ENCODE measurements around the gene PTGER2. TPM values are rescaled to one million over a fixed set of nuclear protein-coding genes. Genes with fewer than 3 reads are reported as not detected.

PTGER2 gene
- total and polyA plus RNA-seq, 3 experiments from 2014 or later: 34.4 to 289 (median 35.6) TPM

- DNase-seq: peak in 3 of 5 donors; percentile 7 to 72 (median 46)
- Mint-ChIP-seq H3K36me3 (peaks cover 0 to 10% (median 0%) of the 10 kb centered on the region in 3 donors), H3K9me3 (no peaks in the 10 kb centered on the region), H3K4me3 (peak overlapping the region; percentile 70 to 89 (median 84)), H3K27ac (peak overlapping the region; percentile 79 to 99 (median 90)), H3K4me1 (peaks cover 74 to 88% (median 81%) of the 10 kb centered on the region in 3 donors), H3K27me3 (no peaks in the 10 kb centered on the region)
- Histone ChIP-seq H3K9me3 (ENCODE audit: low read length) (no peaks in the 10 kb centered on the region), H3K36me3 (ENCODE audit: insufficient read depth, low read length) (no peaks in the 10 kb centered on the region), H3K4me3 (ENCODE audit: low read length) (peak overlapping the region; percentile 19), H3K27ac (ENCODE audit: low read depth, low read length) (no peak overlapping the region), H3K27me3 (ENCODE audit: insufficient read depth, low read length, poor library complexity, severe bottlenecking) (no peaks in the 10 kb centered on the region), H3K4me1 (ENCODE audit: insufficient read depth, low read length) (peaks cover 64% of the 10 kb centered on the region)
- ChIA-PET CTCF (interaction anchor here (2.2 kb wide), 1 partner anchor 34 kb away, joined by 8 read pairs; no protein-coding TSS in a partner anchor), POLR2A (interaction anchor here (2.7 kb wide), 1 partner anchor 38 kb away, joined by 8 read pairs; the partner anchor contains the start of gene PTGER2)
Observed at GRCh38 chr14:52352061-52352491, 38.0 kb downstream of the PTGER2 start.

GRCh38 chr14:52352569-52352968, 38.5 kb downstream of the PTGER2 start:
- Mint-ChIP-seq H3K36me3 (peaks cover 0 to 10% (median 0%) of the 10 kb centered on the region in 3 donors), H3K27me3 (no peaks in the 10 kb centered on the region), H3K4me3 (peak overlapping the region; percentile 70 to 89 (median 84)), H3K27ac (peak overlapping the region in 7 of 8 donors; percentile 79 to 99 (median 91)), H3K4me1 (peaks cover 73 to 83% (median 79%) of the 10 kb centered on the region in 3 donors), H3K9me3 (no peaks in the 10 kb centered on the region)
- Histone ChIP-seq H3K27me3 (ENCODE audit: insufficient read depth, low read length, poor library complexity, severe bottlenecking) (no peaks in the 10 kb centered on the region), H3K36me3 (ENCODE audit: insufficient read depth, low read length) (no peaks in the 10 kb centered on the region), H3K9me3 (ENCODE audit: low read length) (no peaks in the 10 kb centered on the region), H3K4me1 (ENCODE audit: insufficient read depth, low read length) (peaks cover 64% of the 10 kb centered on the region), H3K27ac (ENCODE audit: low read depth, low read length) (no peak overlapping the region), H3K4me3 (ENCODE audit: low read length) (peak overlapping the region; percentile 2)
- POLR2A ChIA-PET: interaction anchor here (1.0 to 2.7 kb wide), 2 partner anchors 33 to 38 kb away, joined by 3 to 8 read pairs; partner anchors contain the start of gene PTGER2
- DNase-seq: no peak
- CTCF ChIA-PET: no interaction called here

- Mint-ChIP-seq H3K27me3 (no peaks in the 10 kb centered on the region), H3K4me3 (peak overlapping the region in 2 of 7 donors; percentile 2 to 9), H3K9me3 (no peaks in the 10 kb centered on the region), H3K27ac (peak overlapping the region in 5 of 8 donors; percentile 47 to 91 (median 72)), H3K4me1 (peaks cover 67 to 70% (median 68%) of the 10 kb centered on the region in 3 donors), H3K36me3 (peaks cover 0 to 10% (median 0%) of the 10 kb centered on the region in 3 donors)
- Histone ChIP-seq H3K27me3 (ENCODE audit: insufficient read depth, low read length, poor library complexity, severe bottlenecking) (no peaks in the 10 kb centered on the region), H3K9me3 (ENCODE audit: low read length) (no peaks in the 10 kb centered on the region), H3K27ac (ENCODE audit: low read depth, low read length) (no peak overlapping the region), H3K4me1 (ENCODE audit: insufficient read depth, low read length) (peaks cover 64% of the 10 kb centered on the region), H3K36me3 (ENCODE audit: insufficient read depth, low read length) (no peaks in the 10 kb centered on the region), H3K4me3 (ENCODE audit: low read length) (no peak overlapping the region)
- ChIA-PET CTCF (no interaction called here), POLR2A (no interaction called here)
- no peak for DNase-seq
Observed at GRCh38 chr14:52354242-52354641, 40.1 kb downstream of the PTGER2 start.

GRCh38 chr14:52355016-52355431, 40.9 kb downstream of the PTGER2 start:
- H3K9me3 ChIP-seq (ENCODE audit: low read length): no peaks in the 10 kb centered on the region
- Mint-ChIP-seq H3K27me3 (no peaks in the 10 kb centered on the region), H3K4me3 (peak overlapping the region in 3 of 7 donors; percentile 4 to 57 (median 32)), H3K4me1 (peaks cover 61 to 66% (median 63%) of the 10 kb centered on the region in 3 donors), H3K9me3 (no peaks in the 10 kb centered on the region), H3K36me3 (peaks cover 0 to 10% (median 0%) of the 10 kb centered on the region in 3 donors), H3K27ac (peak overlapping the region in 4 of 8 donors; percentile 14 to 79 (median 49))
- no peaks in the 10 kb centered on the region for H3K36me3 ChIP-seq (ENCODE audit: insufficient read depth, low read length)
- H3K27ac ChIP-seq (ENCODE audit: low read depth, low read length): no peak overlapping the region
- POLR2A ChIA-PET: no interaction called here
- H3K27me3 ChIP-seq (ENCODE audit: insufficient read depth, low read length, poor library complexity, severe bottlenecking): no peaks in the 10 kb centered on the region
- CTCF ChIA-PET: no interaction called here
- peaks cover 57% of the 10 kb centered on the region for H3K4me1 ChIP-seq (ENCODE audit: insufficient read depth, low read length)
- DNase-seq: no peak
- H3K4me3 ChIP-seq (ENCODE audit: low read length): no peak overlapping the region

GRCh38 chr14:52355526-52355925, 41.4 kb downstream of the PTGER2 start:
- Mint-ChIP-seq H3K27ac (peak overlapping the region in 2 of 8 donors; percentile 4 to 66), H3K27me3 (no peaks in the 10 kb centered on the region), H3K4me1 (peaks cover 59 to 65% (median 61%) of the 10 kb centered on the region in 3 donors), H3K9me3 (no peaks in the 10 kb centered on the region), H3K36me3 (peaks cover 0 to 10% (median 0%) of the 10 kb centered on the region in 3 donors), H3K4me3 (no peak overlapping the region)
- ChIA-PET POLR2A (no interaction called here), CTCF (no interaction called here)
- H3K4me1 ChIP-seq (ENCODE audit: insufficient read depth, low read length): peaks cover 52% of the 10 kb centered on the region
- no peak overlapping the region for H3K4me3 ChIP-seq (ENCODE audit: low read length)
- H3K27me3 ChIP-seq (ENCODE audit: insufficient read depth, low read length, poor library complexity, severe bottlenecking): no peaks in the 10 kb centered on the region
- H3K27ac ChIP-seq (ENCODE audit: low read depth, low read length): no peak overlapping the region
- no peaks in the 10 kb centered on the region for H3K9me3 ChIP-seq (ENCODE audit: low read length)
- DNase-seq: no peak
- H3K36me3 ChIP-seq (ENCODE audit: insufficient read depth, low read length): no peaks in the 10 kb centered on the region

GRCh38 chr14:52356025-52356424, 41.9 kb downstream of the PTGER2 start:
- DNase-seq: no peak
- no peaks in the 10 kb centered on the region for H3K36me3 ChIP-seq (ENCODE audit: insufficient read depth, low read length)
- peaks cover 47% of the 10 kb centered on the region for H3K4me1 ChIP-seq (ENCODE audit: insufficient read depth, low read length)
- Mint-ChIP-seq H3K4me3 (peak overlapping the region in 1 of 7 donors; percentile 41), H3K27ac (peak overlapping the region in 1 of 8 donors; percentile 66), H3K9me3 (no peaks in the 10 kb centered on the region), H3K36me3 (peaks cover 0 to 10% (median 0%) of the 10 kb centered on the region in 3 donors), H3K27me3 (no peaks in the 10 kb centered on the region), H3K4me1 (peaks cover 55 to 63% (median 61%) of the 10 kb centered on the region in 3 donors)
- no peak overlapping the region for H3K4me3 ChIP-seq (ENCODE audit: low read length)
- CTCF ChIA-PET: no interaction called here
- no peaks in the 10 kb centered on the region for H3K27me3 ChIP-seq (ENCODE audit: insufficient read depth, low read length, poor library complexity, severe bottlenecking)
- no peak overlapping the region for H3K27ac ChIP-seq (ENCODE audit: low read depth, low read length)
- POLR2A ChIA-PET: no interaction called here
- H3K9me3 ChIP-seq (ENCODE audit: low read length): no peaks in the 10 kb centered on the region

- no peak overlapping the region for H3K4me3 ChIP-seq (ENCODE audit: low read length)
- Mint-ChIP-seq H3K36me3 (peaks cover 0 to 6% (median 0%) of the 10 kb centered on the region in 3 donors), H3K4me3 (no peak overlapping the region), H3K9me3 (no peaks in the 10 kb centered on the region), H3K4me1 (peaks cover 11 to 19% (median 19%) of the 10 kb centered on the region in 3 donors), H3K27ac (no peak overlapping the region), H3K27me3 (no peaks in the 10 kb centered on the region)
- no peak for DNase-seq
- no peaks in the 10 kb centered on the region for H3K27me3 ChIP-seq (ENCODE audit: insufficient read depth, low read length, poor library complexity, severe bottlenecking)
- no peaks in the 10 kb centered on the region for H3K36me3 ChIP-seq (ENCODE audit: insufficient read depth, low read length)
- H3K27ac ChIP-seq (ENCODE audit: low read depth, low read length): no peak overlapping the region
- peaks cover 4% of the 10 kb centered on the region for H3K4me1 ChIP-seq (ENCODE audit: insufficient read depth, low read length)
- POLR2A ChIA-PET: no interaction called here
- H3K9me3 ChIP-seq (ENCODE audit: low read length): no peaks in the 10 kb centered on the region
- CTCF ChIA-PET: no interaction called here
Observed at GRCh38 chr14:52360831-52361230, 46.7 kb downstream of the PTGER2 start.

GRCh38 chr14:52363041-52363704, 49.1 kb downstream of the PTGER2 start:
- H3K36me3 Mint-ChIP-seq: peaks cover 0 to 4% (median 0%) of the 10 kb centered on the region in 3 donors
- no peak overlapping the region for H3K27ac ChIP-seq (ENCODE audit: low read depth, low read length)
- ChIA-PET POLR2A (interaction anchor here (0.7 kb wide), 1 partner anchor 183 kb away, joined by 6 read pairs; no protein-coding TSS in a partner anchor), CTCF (interaction anchor here (2.0 kb wide), 1 partner anchor 12 kb away, joined by 5 read pairs; no protein-coding TSS in a partner anchor)
- no peaks in the 10 kb centered on the region for H3K27me3 Mint-ChIP-seq
- H3K4me3 ChIP-seq (ENCODE audit: low read length): no peak overlapping the region
- DNase-seq: no peak
- H3K4me3 Mint-ChIP-seq: no peak overlapping the region
- H3K4me1 Mint-ChIP-seq: peaks cover 4 to 15% (median 14%) of the 10 kb centered on the region in 3 donors
- no peaks in the 10 kb centered on the region for H3K9me3 Mint-ChIP-seq
- no peaks in the 10 kb centered on the region for H3K27me3 ChIP-seq (ENCODE audit: insufficient read depth, low read length, poor library complexity, severe bottlenecking)
- H3K9me3 ChIP-seq (ENCODE audit: low read length): no peaks in the 10 kb centered on the region
- no peak overlapping the region for H3K27ac Mint-ChIP-seq
- no peaks in the 10 kb centered on the region for H3K4me1 ChIP-seq (ENCODE audit: insufficient read depth, low read length)
- no peaks in the 10 kb centered on the region for H3K36me3 ChIP-seq (ENCODE audit: insufficient read depth, low read length)

Data from CD8-positive, alpha-beta memory T cell (primary cell).